HCT116 (cell line): ENCODE data around the gene DNAH5. TPM values are rescaled to one million over a fixed set of nuclear protein-coding genes. Genes with fewer than 3 reads are reported as not detected.

Experiments
- ATAC-seq: fragments of 200-7000 bp; cut with Tn5 transposase; 2 replicates; pipeline ENCODE4 v1.9.1; 2020; ENCODE audit warnings: mild to moderate bottlenecking, moderate library complexity
- BruUV-seq: library from RNA; stranded (reverse); fragments of 400-500 nt; replicated peaks from 2 replicates; lab custom pipeline; 2021; lab: Mats Ljungman, UMichigan
- CTCF ChIA-PET: fragments of 300-600 bp; sonication (Branson Sonifier 250); formaldehyde crosslinking; loops from one replicate; lab custom pipeline; 2021; ENCODE audit warnings: antibody characterized with exemption; lab: Charles Lee
- POLR2A ChIA-PET: fragments of 300-600, 350-600 bp; sonication (Branson Sonifier 250); formaldehyde crosslinking; loops from one replicate; lab custom pipeline; 2021; ENCODE audit warnings: antibody characterized with exemption; lab: Charles Lee
- RAD21 ChIA-PET, 2 experiments: fragments of 300-600 bp; sonication (Branson Sonifier 250); formaldehyde crosslinking; loops; one replicate each; lab custom pipeline; 2023; ENCODE audit warnings: low total read pairs in 2 of 2; ENCODE audit not compliant: uncharacterized antibody in 2 of 2, unreplicated experiment in 2 of 2, low non-redundant PET in 1 of 2; lab: Charles Lee
- DNase-seq: peaks from one replicate; pipeline ENCODE4 v3.0.0-alpha.2; 2010; ENCODE audit warnings: low read depth, low spot score
- H2AFZ ChIP-seq: fragments of 200-600 bp; shearing (Covaris generic), sonication (generic); 2 replicates; pipeline ENCODE4 v1.6.1; 2017; ENCODE audit warnings: low read depth, mixed run types, mixed read lengths, antibody characterized with exemption, low read length; ENCODE audit not compliant: poor library complexity, severe bottlenecking
- H3K27ac ChIP-seq: 2 replicates; pipeline ENCODE4 v1.5.1; 2012; ENCODE audit warnings: low read depth, low read length
- H3K27me3 ChIP-seq: fragments of 200-600 bp; sonication (generic); 2 replicates; pipeline ENCODE4 v1.6.1; 2016; ENCODE audit warnings: mixed run types, low read length, mixed read lengths; ENCODE audit not compliant: insufficient read depth
- H3K36me3 ChIP-seq, 2 experiments: fragments of 200-500 bp in 1 of 2; fragments of 200-600 bp in 1 of 2; sonication (Bioruptor generic) in 1 of 2; sonication (generic) in 1 of 2; 2 replicates each; pipeline versions ENCODE4 v1.5.1 to v1.6.1; 2014 to 2016; ENCODE audit warnings: low read length in 2 of 2, inconsistent platforms in 1 of 2, mixed read lengths in 1 of 2, mixed run types in 1 of 2; ENCODE audit not compliant: insufficient read depth in 2 of 2, control insufficient read depth in 1 of 2
- H3K4me1 ChIP-seq, 2 experiments: fragments of 200-600 bp in 1 of 2; sonication (generic) in 1 of 2; 2 replicates each; pipeline versions ENCODE4 v1.5.1 to v1.6.1; 2012 to 2017; ENCODE audit warnings: low read length in 2 of 2, inconsistent platforms in 1 of 2, mild to moderate bottlenecking in 1 of 2, mixed read lengths in 1 of 2, mixed run types in 1 of 2, moderate library complexity in 1 of 2; ENCODE audit not compliant: insufficient read depth in 2 of 2, control insufficient read depth in 1 of 2
- H3K4me2 ChIP-seq: fragments of 200-600 bp; sonication (generic); 2 replicates; pipeline ENCODE4 v1.6.1; 2017; ENCODE audit warnings: mixed run types, low read length, mixed read lengths
- H3K4me3 ChIP-seq, 2 experiments: fragments of 200-600 bp in 1 of 2; sonication (generic) in 1 of 2; replicated peaks in 1 of 2; 2 replicates each; pipeline ENCODE4 v1.5.1; 2011 to 2016; ENCODE audit warnings: low read length in 2 of 2, control low read depth in 1 of 2, low read depth in 1 of 2, mild to moderate bottlenecking in 1 of 2, mixed read lengths in 1 of 2, mixed run types in 1 of 2
- H3K79me2 ChIP-seq: fragments of 200-600 bp; sonication (generic); 2 replicates; pipeline ENCODE4 v1.6.1; 2017; ENCODE audit warnings: mild to moderate bottlenecking, mixed run types, low read length, moderate library complexity, mixed read lengths; ENCODE audit not compliant: insufficient read depth
- H3K9ac ChIP-seq: fragments of 200-600 bp; sonication (generic); 2 replicates; pipeline ENCODE4 v1.6.1; 2016; ENCODE audit warnings: low read length, mixed read lengths
- H3K9me2 ChIP-seq: fragments of 200-600 bp; sonication (generic), shearing (Covaris generic); 2 replicates; pipeline ENCODE4 v1.6.1; 2017; ENCODE audit warnings: mixed run types, mild to moderate bottlenecking, moderate library complexity; ENCODE audit not compliant: insufficient read depth
- H3K9me3 ChIP-seq, 2 experiments: fragments of 200-500 bp in 1 of 2; fragments of 200-600 bp in 1 of 2; sonication (Bioruptor generic) in 1 of 2; sonication (generic) in 1 of 2; 2 replicates each; pipeline ENCODE4 v1.6.1; 2014 to 2017; ENCODE audit warnings: low read length in 2 of 2, mixed read lengths in 2 of 2, inconsistent platforms in 1 of 2, low read depth in 1 of 2, mild to moderate bottlenecking in 1 of 2, mixed run types in 1 of 2, moderate library complexity in 1 of 2; ENCODE audit not compliant: control insufficient read depth in 1 of 2, insufficient read depth in 1 of 2
- H4K20me1 ChIP-seq: fragments of 200-600 bp; sonication (generic), shearing (Covaris generic); 2 replicates; pipeline ENCODE4 v1.6.1; 2017; ENCODE audit warnings: mixed run types, mild to moderate bottlenecking, moderate library complexity; ENCODE audit not compliant: insufficient read depth
- CBX3 ChIP-seq: IDR thresholded peaks from 2 replicates; pipeline ENCODE4 v1.6.1; 2012; ENCODE audit warnings: low read depth
- EGR1 ChIP-seq: IDR thresholded peaks from 2 replicates; pipeline ENCODE4 v1.6.1; 2012; ENCODE audit warnings: low read depth
- JUND ChIP-seq: IDR thresholded peaks from 2 replicates; pipeline ENCODE4 v1.6.1; 2012
- MAX ChIP-seq: IDR thresholded peaks from 2 replicates; pipeline ENCODE4 v1.6.1; 2012
- POLR2A ChIP-seq: IDR thresholded peaks from 2 replicates; pipeline ENCODE4 v1.7.0; 2011; ENCODE audit warnings: borderline replicate concordance; ENCODE audit not compliant: insufficient read depth, insufficient read length; ENCODE audit errors: extremely low read depth
- SIN3A ChIP-seq: IDR thresholded peaks from 2 replicates; pipeline ENCODE4 v1.6.1; 2012; ENCODE audit warnings: low read depth
- SRF ChIP-seq: IDR thresholded peaks from 2 replicates; pipeline ENCODE4 v1.6.1; 2012; ENCODE audit warnings: low read depth
- TCF7L2 ChIP-seq: IDR thresholded peaks from 2 replicates; pipeline ENCODE4 v1.7.0; 2011; ENCODE audit warnings: borderline replicate concordance, inconsistent platforms; ENCODE audit not compliant: insufficient read depth, insufficient read length; ENCODE audit errors: extremely low read depth
- YY1 ChIP-seq: IDR thresholded peaks from 2 replicates; pipeline ENCODE4 v1.6.1; 2011; ENCODE audit warnings: low read length, low read depth, moderate library complexity, mild to moderate bottlenecking; ENCODE audit not compliant: insufficient replicate concordance; ENCODE audit errors: extremely low read depth
- intact Hi-C: fragments of 100-400 bp; cut with micrococcal nuclease; formaldehyde crosslinking; loops from 2 replicates; pipeline ENCODE4 v1.10.0; 2022
- total RNA-seq: library from RNA; stranded (reverse); gene quantifications from one replicate; pipeline ENCODE4 v1.2.1, GENCODE V29; 2021; ENCODE audit not compliant: unreplicated experiment
- TF ChIP-seq, protein P1 (sequence below): IDR thresholded peaks from 2 replicates; pipeline ENCODE4 v1.6.1; 2011; ENCODE audit warnings: mild to moderate bottlenecking, low read length, moderate library complexity; ENCODE audit not compliant: insufficient replicate concordance; ENCODE audit errors: extremely low read depth
- TF ChIP-seq, protein P2 (sequence below), 3 experiments: fragments of 200-600 bp in 1 of 3; sonication (generic) in 1 of 3; IDR thresholded peaks in 2 of 3; conservative IDR thresholded peaks in 1 of 3; 2 replicates each; pipeline ENCODE4 v1.5.1; 2012 to 2017; ENCODE audit warnings: low read depth in 2 of 3, low read length in 2 of 3, antibody characterized with exemption in 1 of 3, borderline replicate concordance in 1 of 3, control low read depth in 1 of 3, mild to moderate bottlenecking in 1 of 3, mixed read lengths in 1 of 3, mixed run types in 1 of 3, moderate library complexity in 1 of 3; ENCODE audit not compliant: insufficient read depth in 1 of 3
- TF ChIP-seq, protein P3 (sequence below): IDR thresholded peaks from 2 replicates; pipeline ENCODE4 v1.6.1; 2012; ENCODE audit warnings: low read depth

Gene DNAH5
- total RNA-seq, 1 experiment from 2014 or later = 0.37 TPM

- H3K9me3 ChIP-seq = peaks cover 0 to 8% of the 10 kb centered on the region in 2 experiments; a peak in 1 of 4 replicates
- H3K4me1 ChIP-seq = no peaks in the 10 kb centered on the region
- no TSS peak for BruUV-seq
- H3K4me2 ChIP-seq = no peak overlapping the region
- no peaks in the 10 kb centered on the region for H4K20me1 ChIP-seq
- ATAC-seq (no peak), DNase-seq (no peak)
- H3K27ac ChIP-seq = no peak overlapping the region
- no peak overlapping the region for H3K4me3 ChIP-seq
- no peaks in the 10 kb centered on the region for H3K9me2 ChIP-seq
- no peaks in the 10 kb centered on the region for H3K27me3 ChIP-seq
- no peak overlapping the region for H2AFZ ChIP-seq
- POLR2A ChIA-PET = no interaction called here
- no peaks in the 10 kb centered on the region for H3K36me3 ChIP-seq
- CTCF ChIA-PET = no interaction called here
- H3K9ac ChIP-seq = no peak overlapping the region
- RAD21 ChIA-PET = no interaction called here
- intact Hi-C loops = no loop called here
- H3K79me2 ChIP-seq = no peaks in the 10 kb centered on the region
- TF ChIP-seq POLR2A (no peak), MAX (no peak), EGR1 (no peak), SIN3A (no peak), YY1 (no peak), SRF (no peak), JUND (no peak), CBX3 (no peak), TCF7L2 (no peak)
- TF ChIP-seq, protein P1, sequence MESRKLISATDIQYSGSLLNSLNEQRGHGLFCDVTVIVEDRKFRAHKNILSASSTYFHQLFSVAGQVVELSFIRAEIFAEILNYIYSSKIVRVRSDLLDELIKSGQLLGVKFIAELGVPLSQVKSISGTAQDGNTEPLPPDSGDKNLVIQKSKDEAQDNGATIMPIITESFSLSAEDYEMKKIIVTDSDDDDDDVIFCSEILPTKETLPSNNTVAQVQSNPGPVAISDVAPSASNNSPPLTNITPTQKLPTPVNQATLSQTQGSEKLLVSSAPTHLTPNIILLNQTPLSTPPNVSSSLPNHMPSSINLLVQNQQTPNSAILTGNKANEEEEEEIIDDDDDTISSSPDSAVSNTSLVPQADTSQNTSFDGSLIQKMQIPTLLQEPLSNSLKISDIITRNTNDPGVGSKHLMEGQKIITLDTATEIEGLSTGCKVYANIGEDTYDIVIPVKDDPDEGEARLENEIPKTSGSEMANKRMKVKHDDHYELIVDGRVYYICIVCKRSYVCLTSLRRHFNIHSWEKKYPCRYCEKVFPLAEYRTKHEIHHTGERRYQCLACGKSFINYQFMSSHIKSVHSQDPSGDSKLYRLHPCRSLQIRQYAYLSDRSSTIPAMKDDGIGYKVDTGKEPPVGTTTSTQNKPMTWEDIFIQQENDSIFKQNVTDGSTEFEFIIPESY = no peak
- TF ChIP-seq, protein P2, sequence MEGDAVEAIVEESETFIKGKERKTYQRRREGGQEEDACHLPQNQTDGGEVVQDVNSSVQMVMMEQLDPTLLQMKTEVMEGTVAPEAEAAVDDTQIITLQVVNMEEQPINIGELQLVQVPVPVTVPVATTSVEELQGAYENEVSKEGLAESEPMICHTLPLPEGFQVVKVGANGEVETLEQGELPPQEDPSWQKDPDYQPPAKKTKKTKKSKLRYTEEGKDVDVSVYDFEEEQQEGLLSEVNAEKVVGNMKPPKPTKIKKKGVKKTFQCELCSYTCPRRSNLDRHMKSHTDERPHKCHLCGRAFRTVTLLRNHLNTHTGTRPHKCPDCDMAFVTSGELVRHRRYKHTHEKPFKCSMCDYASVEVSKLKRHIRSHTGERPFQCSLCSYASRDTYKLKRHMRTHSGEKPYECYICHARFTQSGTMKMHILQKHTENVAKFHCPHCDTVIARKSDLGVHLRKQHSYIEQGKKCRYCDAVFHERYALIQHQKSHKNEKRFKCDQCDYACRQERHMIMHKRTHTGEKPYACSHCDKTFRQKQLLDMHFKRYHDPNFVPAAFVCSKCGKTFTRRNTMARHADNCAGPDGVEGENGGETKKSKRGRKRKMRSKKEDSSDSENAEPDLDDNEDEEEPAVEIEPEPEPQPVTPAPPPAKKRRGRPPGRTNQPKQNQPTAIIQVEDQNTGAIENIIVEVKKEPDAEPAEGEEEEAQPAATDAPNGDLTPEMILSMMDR (IDR thresholded peaks at IDR 0.05 in 2 of 3, conservative IDR thresholded peaks at IDR 0.05 in 1 of 3; ENCODE audit: borderline replicate concordance in 1 of 3, insufficient read depth in 1 of 3, low read depth in 2 of 3, low read length in 2 of 3) = no peak
- TF ChIP-seq, protein P3, sequence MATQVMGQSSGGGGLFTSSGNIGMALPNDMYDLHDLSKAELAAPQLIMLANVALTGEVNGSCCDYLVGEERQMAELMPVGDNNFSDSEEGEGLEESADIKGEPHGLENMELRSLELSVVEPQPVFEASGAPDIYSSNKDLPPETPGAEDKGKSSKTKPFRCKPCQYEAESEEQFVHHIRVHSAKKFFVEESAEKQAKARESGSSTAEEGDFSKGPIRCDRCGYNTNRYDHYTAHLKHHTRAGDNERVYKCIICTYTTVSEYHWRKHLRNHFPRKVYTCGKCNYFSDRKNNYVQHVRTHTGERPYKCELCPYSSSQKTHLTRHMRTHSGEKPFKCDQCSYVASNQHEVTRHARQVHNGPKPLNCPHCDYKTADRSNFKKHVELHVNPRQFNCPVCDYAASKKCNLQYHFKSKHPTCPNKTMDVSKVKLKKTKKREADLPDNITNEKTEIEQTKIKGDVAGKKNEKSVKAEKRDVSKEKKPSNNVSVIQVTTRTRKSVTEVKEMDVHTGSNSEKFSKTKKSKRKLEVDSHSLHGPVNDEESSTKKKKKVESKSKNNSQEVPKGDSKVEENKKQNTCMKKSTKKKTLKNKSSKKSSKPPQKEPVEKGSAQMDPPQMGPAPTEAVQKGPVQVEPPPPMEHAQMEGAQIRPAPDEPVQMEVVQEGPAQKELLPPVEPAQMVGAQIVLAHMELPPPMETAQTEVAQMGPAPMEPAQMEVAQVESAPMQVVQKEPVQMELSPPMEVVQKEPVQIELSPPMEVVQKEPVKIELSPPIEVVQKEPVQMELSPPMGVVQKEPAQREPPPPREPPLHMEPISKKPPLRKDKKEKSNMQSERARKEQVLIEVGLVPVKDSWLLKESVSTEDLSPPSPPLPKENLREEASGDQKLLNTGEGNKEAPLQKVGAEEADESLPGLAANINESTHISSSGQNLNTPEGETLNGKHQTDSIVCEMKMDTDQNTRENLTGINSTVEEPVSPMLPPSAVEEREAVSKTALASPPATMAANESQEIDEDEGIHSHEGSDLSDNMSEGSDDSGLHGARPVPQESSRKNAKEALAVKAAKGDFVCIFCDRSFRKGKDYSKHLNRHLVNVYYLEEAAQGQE = no peak
Measured at GRCh38 chr5:13771011-13771571, 173.4 kb downstream of the DNAH5 start.
